GM12865 (cell line): ENCODE measurements around the gene SIAH3.

Source experiments
- DNase-seq: peaks from one replicate; pipeline ENCODE4 v3.0.0; 2010; ENCODE audit warnings: low read depth
- H3K4me3 ChIP-seq: 2 replicates; pipeline ENCODE4 v1.5.1; 2011; ENCODE audit warnings: mild to moderate bottlenecking, low read depth, low read length, control low read depth
- TF ChIP-seq, protein P1 (sequence below): IDR thresholded peaks from 2 replicates; pipeline ENCODE4 v1.5.1; 2011; ENCODE audit warnings: low read length, control low read depth, low read depth, inconsistent platforms; ENCODE audit not compliant: insufficient read depth; ENCODE audit errors: missing control alignments

Gene SIAH3

DNA sequence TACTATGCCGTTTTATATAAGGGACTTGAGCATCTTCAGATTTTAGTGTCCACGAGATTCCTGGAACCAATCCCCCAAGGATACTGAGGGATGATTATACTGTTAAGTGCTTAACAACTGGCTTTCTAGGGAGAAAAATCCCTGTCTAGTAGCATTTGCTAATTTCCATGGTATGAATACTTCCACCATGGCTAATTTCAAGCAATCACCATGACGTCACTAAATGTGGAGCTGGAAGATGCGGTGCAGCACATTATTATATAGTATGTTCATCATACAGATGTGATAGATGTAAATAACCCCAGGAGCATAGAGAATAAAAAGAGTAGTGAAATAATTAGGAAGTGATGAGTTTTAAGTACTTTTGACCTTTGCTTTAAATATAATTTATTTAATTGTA is 72.7 kb downstream of the SIAH3 start:
- no peak for DNase-seq
- no peak overlapping the region for H3K4me3 ChIP-seq
- TF ChIP-seq, protein P1, sequence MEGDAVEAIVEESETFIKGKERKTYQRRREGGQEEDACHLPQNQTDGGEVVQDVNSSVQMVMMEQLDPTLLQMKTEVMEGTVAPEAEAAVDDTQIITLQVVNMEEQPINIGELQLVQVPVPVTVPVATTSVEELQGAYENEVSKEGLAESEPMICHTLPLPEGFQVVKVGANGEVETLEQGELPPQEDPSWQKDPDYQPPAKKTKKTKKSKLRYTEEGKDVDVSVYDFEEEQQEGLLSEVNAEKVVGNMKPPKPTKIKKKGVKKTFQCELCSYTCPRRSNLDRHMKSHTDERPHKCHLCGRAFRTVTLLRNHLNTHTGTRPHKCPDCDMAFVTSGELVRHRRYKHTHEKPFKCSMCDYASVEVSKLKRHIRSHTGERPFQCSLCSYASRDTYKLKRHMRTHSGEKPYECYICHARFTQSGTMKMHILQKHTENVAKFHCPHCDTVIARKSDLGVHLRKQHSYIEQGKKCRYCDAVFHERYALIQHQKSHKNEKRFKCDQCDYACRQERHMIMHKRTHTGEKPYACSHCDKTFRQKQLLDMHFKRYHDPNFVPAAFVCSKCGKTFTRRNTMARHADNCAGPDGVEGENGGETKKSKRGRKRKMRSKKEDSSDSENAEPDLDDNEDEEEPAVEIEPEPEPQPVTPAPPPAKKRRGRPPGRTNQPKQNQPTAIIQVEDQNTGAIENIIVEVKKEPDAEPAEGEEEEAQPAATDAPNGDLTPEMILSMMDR: no peak

DNA sequence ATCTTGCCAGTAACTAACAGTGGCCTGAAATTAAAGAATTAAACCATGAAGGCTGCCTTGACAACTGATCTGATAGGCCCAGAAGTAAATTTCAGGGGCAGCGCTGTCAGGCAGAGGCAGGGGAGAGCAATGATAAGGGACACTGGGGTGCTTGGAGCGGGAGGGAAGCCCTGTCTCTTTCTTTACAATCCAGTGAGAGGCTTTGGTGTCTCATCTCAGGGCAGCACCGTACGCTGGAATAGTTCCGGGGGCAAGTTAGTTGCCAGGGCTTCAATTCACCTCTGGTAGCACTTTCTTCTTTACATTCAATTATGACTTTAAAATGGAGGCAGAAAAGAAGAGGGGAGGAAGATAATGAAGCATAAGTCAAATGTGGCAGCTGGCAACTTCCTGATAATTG is 74.8 kb downstream of the SIAH3 start:
- H3K4me3 ChIP-seq: no peak overlapping the region
- TF ChIP-seq, protein P1: no peak
- no peak for DNase-seq

DNA sequence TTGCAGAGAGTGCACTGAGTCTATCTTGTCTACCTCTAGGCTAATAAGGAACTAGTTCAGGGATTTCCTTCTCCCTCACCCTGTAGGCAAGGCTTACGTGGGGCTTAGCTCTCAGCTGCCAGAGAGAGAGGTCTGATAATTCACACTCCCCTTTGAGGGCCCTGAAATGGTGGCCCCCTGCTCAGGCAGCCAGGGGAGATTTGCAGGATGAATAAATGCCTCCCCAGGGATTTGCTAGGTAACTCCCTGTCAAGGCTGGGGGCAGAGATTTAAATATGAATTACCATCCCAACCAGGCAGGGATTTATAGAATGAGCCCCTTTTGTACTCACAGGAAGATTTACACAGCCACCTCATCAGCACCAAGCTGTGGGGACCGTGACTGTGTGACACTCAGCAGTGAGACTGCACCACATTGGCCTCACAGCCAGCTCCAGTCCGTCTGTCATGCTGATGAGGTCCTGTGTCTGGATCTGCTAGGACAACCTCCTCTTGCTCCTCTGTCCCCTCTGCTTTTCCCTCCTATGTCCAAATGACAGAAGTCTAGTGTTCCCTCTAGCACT is 76.1 kb downstream of the SIAH3 start:
- TF ChIP-seq, protein P1: no peak
- DNase-seq: no peak
- H3K4me3 ChIP-seq: no peak overlapping the region

DNA sequence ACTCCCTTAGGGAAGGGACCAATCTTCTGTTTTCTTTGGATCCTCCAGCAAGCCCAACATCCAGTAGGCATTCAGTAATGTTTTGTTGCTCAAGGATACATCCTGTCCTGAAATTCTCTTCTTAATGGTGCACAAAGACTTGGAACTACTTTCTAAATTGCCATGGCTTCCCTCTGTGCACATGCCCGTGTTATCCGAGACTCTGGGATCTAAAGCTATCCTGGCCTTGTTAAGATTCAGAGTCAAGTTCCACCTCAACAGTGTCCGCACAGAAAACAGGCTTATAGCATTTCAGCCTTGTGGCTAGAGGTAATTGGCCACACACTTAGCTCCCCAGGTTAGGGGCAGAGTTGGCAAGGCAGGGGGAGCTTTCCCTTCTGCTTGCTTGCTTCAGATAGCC is 77.6 kb downstream of the SIAH3 start:
- TF ChIP-seq, protein P1: no peak
- H3K4me3 ChIP-seq: no peak overlapping the region
- no peak for DNase-seq

DNA sequence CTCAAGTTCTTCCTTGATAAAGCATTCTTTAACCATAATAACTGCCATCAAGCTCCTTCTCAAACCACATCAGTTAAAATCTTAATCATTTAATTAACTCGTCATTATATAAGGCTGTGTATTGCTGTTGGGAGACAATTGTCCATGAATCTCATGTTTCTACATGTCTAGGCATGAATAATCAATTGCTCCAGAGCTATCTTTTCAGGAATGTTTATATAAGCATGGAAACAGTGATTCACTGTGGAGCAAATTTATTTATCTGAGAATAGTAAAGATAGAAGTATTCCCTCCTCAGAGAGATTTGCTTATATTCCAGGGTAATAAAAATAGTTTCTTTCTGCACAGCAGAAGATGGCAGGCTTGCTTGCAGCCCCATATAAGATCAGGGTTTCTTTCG is 78.3 kb downstream of the SIAH3 start:
- no peak for DNase-seq
- TF ChIP-seq, protein P1: no peak
- H3K4me3 ChIP-seq: no peak overlapping the region

DNA sequence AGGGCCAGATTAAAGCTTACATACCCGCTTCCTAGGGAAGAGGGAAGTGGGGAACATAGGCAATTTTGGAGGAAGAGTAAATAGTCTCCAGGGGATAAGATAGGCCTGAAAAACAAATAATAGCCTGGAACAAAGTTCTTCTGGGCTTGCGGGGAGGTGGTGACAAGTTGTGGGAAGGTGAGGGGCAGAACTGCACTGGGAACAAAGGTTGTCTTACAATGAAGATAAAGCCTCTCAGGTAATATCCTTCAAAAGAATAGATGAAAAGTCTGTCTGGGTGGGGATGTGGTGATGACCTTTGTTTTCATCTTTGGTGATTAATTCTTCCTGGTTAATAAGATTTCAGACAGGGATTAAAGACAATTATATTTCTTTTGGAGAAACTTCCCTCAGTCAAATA is 80.7 kb downstream of the SIAH3 start:
- TF ChIP-seq, protein P1: no peak
- no peak overlapping the region for H3K4me3 ChIP-seq
- no peak for DNase-seq

DNA sequence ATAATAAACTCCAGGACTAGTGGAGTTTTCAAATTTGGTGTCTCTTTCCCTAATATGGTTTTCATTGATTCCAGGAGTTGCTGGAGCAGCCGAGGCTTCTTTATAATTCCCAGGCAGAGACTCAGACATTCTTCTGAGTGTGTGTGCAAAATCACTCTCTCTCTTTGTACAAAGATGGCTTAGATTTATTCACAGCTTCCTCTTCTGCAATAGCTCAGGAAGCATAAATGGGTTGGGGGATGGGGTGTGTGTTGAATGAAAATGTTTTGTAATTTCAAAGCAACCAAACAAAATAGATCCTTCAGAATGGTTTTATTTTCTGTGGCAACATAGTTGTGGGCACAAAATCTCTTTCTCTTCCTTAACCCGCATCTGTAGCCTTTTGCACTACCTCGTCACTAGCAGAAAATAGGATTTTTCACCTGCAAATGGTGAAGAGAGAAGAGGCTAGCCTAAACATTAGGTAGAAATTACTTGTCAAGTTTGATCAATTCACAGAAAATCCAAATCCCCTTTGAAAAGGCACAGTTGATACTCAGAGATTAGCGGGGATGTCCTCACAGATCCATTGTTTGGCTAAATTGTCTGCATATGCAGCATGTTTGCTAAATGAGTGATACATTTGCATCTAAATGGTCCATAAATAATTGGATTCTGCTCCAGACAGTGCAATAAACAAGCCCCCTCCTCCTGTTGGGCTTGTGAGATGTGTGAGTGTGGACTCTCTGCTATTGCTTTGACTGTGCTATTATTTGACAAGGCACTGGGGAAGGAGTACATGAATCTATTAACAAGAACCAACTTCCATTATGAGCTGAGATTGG is 82.7 kb downstream of the SIAH3 start:
- TF ChIP-seq, protein P1: no peak
- no peak overlapping the region for H3K4me3 ChIP-seq
- no peak for DNase-seq
